ENCODE results near the gene TCERG1. TPM values are rescaled to one million over a fixed set of nuclear protein-coding genes. Genes with fewer than 3 reads are reported as not detected.

Gene TCERG1
- total RNA-seq, 1 experiment from 2014 or later, result 144 TPM

GRCh38 chr5:146516151-146516475 lies 69.0 kb downstream of the TCERG1 start, which contains the start of gene GPR151:
TSS of gene GPR151 (minus strand) at chr5:146516190. CDS start at chr5:146516113, 77 bp downstream.
- no peak within 1 kb of the TSS for H3K27ac ChIP-seq (ENCODE audit: low read length)
- peaks cover 27% of the 10 kb centered on the region for H3K36me3 ChIP-seq (ENCODE audit: insufficient read depth, low read length)
- 0 out of 2 replicates have a peak within 1 kb of the TSS, but pooled peaks have one; percentile 28 for H3K9ac ChIP-seq (ENCODE audit: low read length)
- H2AFZ ChIP-seq (ENCODE audit: low read length), result no peak within 1 kb of the TSS
- H3K9me3 ChIP-seq (ENCODE audit: low read length), result no peaks in the 10 kb centered on the region
- DNase-seq, result peak; percentile 72
- H3K4me2 ChIP-seq (ENCODE audit: low read depth, low read length, poor library complexity, severe bottlenecking), result peak within 1 kb of the TSS; percentile 47
- no peaks in the 10 kb centered on the region for H3K9me2 ChIP-seq (replicated peaks; ENCODE audit: insufficient read depth, low read length)
- no peaks in the 10 kb centered on the region for H3K79me2 ChIP-seq (ENCODE audit: low read length)
- H3K27me3 ChIP-seq (ENCODE audit: low read length), result no peaks in the 10 kb centered on the region
- H4K20me1 ChIP-seq (ENCODE audit: insufficient read depth, low read depth, low read length), result peaks cover 12% of the 10 kb centered on the region
- peak within 1 kb of the TSS; percentile 34; the same call in 1 of the 2 replicates for H3K4me3 ChIP-seq (ENCODE audit: low read length)
- H3K4me1 ChIP-seq (ENCODE audit: low read length), result peaks cover 47% of the 10 kb centered on the region

GRCh38 chr5:146519554-146519953 lies 72.4 kb downstream of the TCERG1 start:
- H3K9me3 ChIP-seq (ENCODE audit: low read length), result no peaks in the 10 kb centered on the region
- no peak overlapping the region for H3K27ac ChIP-seq (ENCODE audit: low read length)
- no peak overlapping the region for H3K9ac ChIP-seq (ENCODE audit: low read length)
- no peaks in the 10 kb centered on the region for H3K79me2 ChIP-seq (ENCODE audit: low read length)
- H3K4me3 ChIP-seq (ENCODE audit: low read length), result no peak overlapping the region
- no peak overlapping the region for H3K4me2 ChIP-seq (ENCODE audit: low read depth, low read length, poor library complexity, severe bottlenecking)
- H3K36me3 ChIP-seq (ENCODE audit: insufficient read depth, low read length), result peaks cover 4% of the 10 kb centered on the region; the same call in 1 of the 2 replicates
- H3K9me2 ChIP-seq (replicated peaks; ENCODE audit: insufficient read depth, low read length), result no peaks in the 10 kb centered on the region
- H3K27me3 ChIP-seq (ENCODE audit: low read length), result no peaks in the 10 kb centered on the region
- H4K20me1 ChIP-seq (ENCODE audit: insufficient read depth, low read depth, low read length), result peaks cover 11% of the 10 kb centered on the region
- peaks cover 29% of the 10 kb centered on the region for H3K4me1 ChIP-seq (ENCODE audit: low read length)
- no peak for DNase-seq
- no peak overlapping the region for H2AFZ ChIP-seq (ENCODE audit: low read length)

- no peaks in the 10 kb centered on the region for H3K79me2 ChIP-seq (ENCODE audit: low read length)
- DNase-seq, result no peak
- H4K20me1 ChIP-seq (ENCODE audit: insufficient read depth, low read depth, low read length), result peaks cover 1% of the 10 kb centered on the region
- no peak overlapping the region for H2AFZ ChIP-seq (ENCODE audit: low read length)
- H3K27me3 ChIP-seq (ENCODE audit: low read length), result no peaks in the 10 kb centered on the region
- no peak overlapping the region for H3K9ac ChIP-seq (ENCODE audit: low read length)
- no peaks in the 10 kb centered on the region for H3K9me3 ChIP-seq (ENCODE audit: low read length)
- H3K9me2 ChIP-seq (replicated peaks; ENCODE audit: insufficient read depth, low read length), result no peaks in the 10 kb centered on the region
- H3K36me3 ChIP-seq (ENCODE audit: insufficient read depth, low read length), result no peaks in the 10 kb centered on the region
- H3K4me3 ChIP-seq (ENCODE audit: low read length), result no peak overlapping the region
- H3K27ac ChIP-seq (ENCODE audit: low read length), result no peak overlapping the region
- no peak overlapping the region for H3K4me2 ChIP-seq (ENCODE audit: low read depth, low read length, poor library complexity, severe bottlenecking)
- peaks cover 17% of the 10 kb centered on the region for H3K4me1 ChIP-seq (ENCODE audit: low read length)
Measured at GRCh38 chr5:146520731-146521130, 73.6 kb downstream of the TCERG1 start.

- Histone ChIP-seq H3K4me2 (ENCODE audit: low read depth, low read length, poor library complexity, severe bottlenecking) (no peak overlapping the region), H3K9ac (ENCODE audit: low read length) (no peak overlapping the region), H3K36me3 (ENCODE audit: insufficient read depth, low read length) (no peaks in the 10 kb centered on the region), H3K27me3 (ENCODE audit: low read length) (no peaks in the 10 kb centered on the region), H4K20me1 (ENCODE audit: insufficient read depth, low read depth, low read length) (no peaks in the 10 kb centered on the region), H3K9me2 (replicated peaks; ENCODE audit: insufficient read depth, low read length) (no peaks in the 10 kb centered on the region), H2AFZ (ENCODE audit: low read length) (no peak overlapping the region), H3K79me2 (ENCODE audit: low read length) (no peaks in the 10 kb centered on the region), H3K4me1 (ENCODE audit: low read length) (peaks cover 9% of the 10 kb centered on the region), H3K4me3 (ENCODE audit: low read length) (no peak overlapping the region), H3K9me3 (ENCODE audit: low read length) (no peaks in the 10 kb centered on the region), H3K27ac (ENCODE audit: low read length) (no peak overlapping the region)
- no peak for DNase-seq
Measured at GRCh38 chr5:146521403-146522106, 74.4 kb downstream of the TCERG1 start.

- H3K4me1 ChIP-seq (ENCODE audit: low read length), result peaks cover 6% of the 10 kb centered on the region
- H3K27ac ChIP-seq (ENCODE audit: low read length), result no peak overlapping the region
- no peak overlapping the region for H3K9ac ChIP-seq (ENCODE audit: low read length)
- DNase-seq, result no peak
- no peaks in the 10 kb centered on the region for H3K36me3 ChIP-seq (ENCODE audit: insufficient read depth, low read length)
- H3K79me2 ChIP-seq (ENCODE audit: low read length), result no peaks in the 10 kb centered on the region
- H2AFZ ChIP-seq (ENCODE audit: low read length), result no peak overlapping the region
- H3K4me3 ChIP-seq (ENCODE audit: low read length), result no peak overlapping the region
- H4K20me1 ChIP-seq (ENCODE audit: insufficient read depth, low read depth, low read length), result no peaks in the 10 kb centered on the region
- H3K27me3 ChIP-seq (ENCODE audit: low read length), result no peaks in the 10 kb centered on the region
- H3K9me2 ChIP-seq (replicated peaks; ENCODE audit: insufficient read depth, low read length), result no peaks in the 10 kb centered on the region
- no peak overlapping the region for H3K4me2 ChIP-seq (ENCODE audit: low read depth, low read length, poor library complexity, severe bottlenecking)
- no peaks in the 10 kb centered on the region for H3K9me3 ChIP-seq (ENCODE audit: low read length)
Measured at GRCh38 chr5:146523698-146524097, 76.6 kb downstream of the TCERG1 start.

- Histone ChIP-seq H3K27me3 (ENCODE audit: low read length) (no peaks in the 10 kb centered on the region), H2AFZ (ENCODE audit: low read length) (no peak overlapping the region), H3K79me2 (ENCODE audit: low read length) (no peaks in the 10 kb centered on the region), H3K9ac (ENCODE audit: low read length) (no peak overlapping the region), H3K9me2 (replicated peaks; ENCODE audit: insufficient read depth, low read length) (no peaks in the 10 kb centered on the region), H3K9me3 (ENCODE audit: low read length) (no peaks in the 10 kb centered on the region), H3K4me1 (ENCODE audit: low read length) (peaks cover 4% of the 10 kb centered on the region; the same call in 1 of the 2 replicates), H3K4me2 (ENCODE audit: low read depth, low read length, poor library complexity, severe bottlenecking) (no peak overlapping the region), H3K36me3 (ENCODE audit: insufficient read depth, low read length) (no peaks in the 10 kb centered on the region), H3K27ac (ENCODE audit: low read length) (no peak overlapping the region), H3K4me3 (ENCODE audit: low read length) (no peak overlapping the region), H4K20me1 (ENCODE audit: insufficient read depth, low read depth, low read length) (no peaks in the 10 kb centered on the region)
- DNase-seq, result no peak
Measured at GRCh38 chr5:146527785-146528184, 80.7 kb downstream of the TCERG1 start.

GRCh38 chr5:146528236-146528635 lies 81.1 kb downstream of the TCERG1 start:
- no peaks in the 10 kb centered on the region for H4K20me1 ChIP-seq (ENCODE audit: insufficient read depth, low read depth, low read length)
- DNase-seq, result peak; percentile 74
- no peaks in the 10 kb centered on the region for H3K9me2 ChIP-seq (replicated peaks; ENCODE audit: insufficient read depth, low read length)
- H2AFZ ChIP-seq (ENCODE audit: low read length), result no peak overlapping the region
- no peaks in the 10 kb centered on the region for H3K27me3 ChIP-seq (ENCODE audit: low read length)
- no peak overlapping the region for H3K4me3 ChIP-seq (ENCODE audit: low read length)
- no peak overlapping the region for H3K4me2 ChIP-seq (ENCODE audit: low read depth, low read length, poor library complexity, severe bottlenecking)
- no peak overlapping the region for H3K9ac ChIP-seq (ENCODE audit: low read length)
- H3K79me2 ChIP-seq (ENCODE audit: low read length), result no peaks in the 10 kb centered on the region
- H3K36me3 ChIP-seq (ENCODE audit: insufficient read depth, low read length), result no peaks in the 10 kb centered on the region
- no peaks in the 10 kb centered on the region for H3K9me3 ChIP-seq (ENCODE audit: low read length)
- H3K4me1 ChIP-seq (ENCODE audit: low read length), result peaks cover 4% of the 10 kb centered on the region; the same call in 1 of the 2 replicates
- H3K27ac ChIP-seq (ENCODE audit: low read length), result no peak overlapping the region

- H3K9ac ChIP-seq (ENCODE audit: low read length), result no peak overlapping the region
- H3K27ac ChIP-seq (ENCODE audit: low read length), result no peak overlapping the region
- no peak overlapping the region for H3K4me3 ChIP-seq (ENCODE audit: low read length)
- H3K79me2 ChIP-seq (ENCODE audit: low read length), result no peaks in the 10 kb centered on the region
- no peaks in the 10 kb centered on the region for H3K36me3 ChIP-seq (ENCODE audit: insufficient read depth, low read length)
- H2AFZ ChIP-seq (ENCODE audit: low read length), result no peak overlapping the region
- H3K9me3 ChIP-seq (ENCODE audit: low read length), result no peaks in the 10 kb centered on the region
- no peak overlapping the region for H3K4me2 ChIP-seq (ENCODE audit: low read depth, low read length, poor library complexity, severe bottlenecking)
- H4K20me1 ChIP-seq (ENCODE audit: insufficient read depth, low read depth, low read length), result no peaks in the 10 kb centered on the region
- H3K27me3 ChIP-seq (ENCODE audit: low read length), result no peaks in the 10 kb centered on the region
- H3K4me1 ChIP-seq (ENCODE audit: low read length), result peaks cover 4% of the 10 kb centered on the region; the same call in 1 of the 2 replicates
- DNase-seq, result peak; percentile 46
- no peaks in the 10 kb centered on the region for H3K9me2 ChIP-seq (replicated peaks; ENCODE audit: insufficient read depth, low read length)
Measured at GRCh38 chr5:146529984-146530383, 82.9 kb downstream of the TCERG1 start.
